Neural cell (in vitro differentiated cells): ENCODE measurements around the gene TOR4A. TPM values are rescaled to one million over a fixed set of nuclear protein-coding genes. Genes with fewer than 3 reads are reported as not detected.

Source experiments
- H2AFZ ChIP-seq: fragments of 200-600, 300-800 bp; sonication (generic), shearing (Covaris generic); 2 replicates; pipeline ENCODE4 v1.6.0; 2014; ENCODE audit warnings: low read depth, mild to moderate bottlenecking, antibody characterized with exemption, low read length, moderate library complexity
- H3F3A ChIP-seq: fragments of 200-600 bp; shearing (Covaris generic); 2 replicates; pipeline ENCODE4 v1.6.1; 2016; ENCODE audit warnings: mild to moderate bottlenecking, moderate library complexity, mixed read lengths, antibody characterized with exemption, low read length; ENCODE audit not compliant: insufficient read depth, poor library complexity, severe bottlenecking
- H3K27ac ChIP-seq: fragments of 200-600, 300-800 bp; sonication (generic), shearing (Covaris generic); 2 replicates; pipeline ENCODE4 v1.5.1; 2014; ENCODE audit warnings: mild to moderate bottlenecking, low read length, moderate library complexity
- H3K27me3 ChIP-seq: fragments of 300-800, 200-600 bp; sonication (generic), shearing (Covaris generic); 2 replicates; pipeline ENCODE4 v1.6.0; 2014; ENCODE audit warnings: mild to moderate bottlenecking, low read depth, low read length, moderate library complexity; ENCODE audit not compliant: insufficient read depth
- H3K36me3 ChIP-seq: fragments of 300-800, 200-600 bp; sonication (generic), shearing (Covaris generic); 2 replicates; pipeline ENCODE4 v1.5.1; 2014; ENCODE audit warnings: mild to moderate bottlenecking, antibody characterized with exemption, low read length, moderate library complexity; ENCODE audit not compliant: insufficient read depth
- H3K4me2 ChIP-seq: fragments of 300-800, 200-600 bp; sonication (generic), shearing (Covaris generic); 2 replicates; pipeline ENCODE4 v1.6.0; 2014; ENCODE audit warnings: mild to moderate bottlenecking, low read length
- H3K4me3 ChIP-seq: fragments of 300-800, 200-600 bp; sonication (generic), shearing (Covaris generic); 2 replicates; pipeline ENCODE4 v1.5.1; 2014; ENCODE audit warnings: mild to moderate bottlenecking, low read length, moderate library complexity
- H3K79me2 ChIP-seq: fragments of 200-600 bp; shearing (Covaris generic); replicated peaks from 2 replicates; pipeline ENCODE4 v1.6.0; 2014; ENCODE audit warnings: mild to moderate bottlenecking, low read length, moderate library complexity; ENCODE audit not compliant: insufficient read depth
- H3K9ac ChIP-seq: fragments of 300-800, 200-600 bp; sonication (generic), shearing (Covaris generic); 2 replicates; pipeline ENCODE4 v1.6.1; 2016; ENCODE audit warnings: mild to moderate bottlenecking, low read length, mixed read lengths
- H3K9me2 ChIP-seq: fragments of 200-600 bp; shearing (Covaris generic); 2 replicates; pipeline ENCODE4 v1.6.1; 2016; ENCODE audit warnings: mild to moderate bottlenecking, low read length, mixed read lengths; ENCODE audit not compliant: insufficient read depth
- H3K9me3 ChIP-seq: fragments of 200-600, 300-800 bp; sonication (generic), shearing (Covaris generic); 2 replicates; pipeline ENCODE4 v1.6.1; 2016; ENCODE audit warnings: mild to moderate bottlenecking, mixed run types, low read length, moderate library complexity, mixed read lengths
- H4K20me1 ChIP-seq: fragments of 200-600 bp; shearing (Covaris generic); 2 replicates; pipeline ENCODE4 v1.6.1; 2016; ENCODE audit warnings: mild to moderate bottlenecking, mixed run types; ENCODE audit not compliant: insufficient read depth
- EP300 ChIP-seq: fragments of 450-650 bp; conservative IDR thresholded peaks from 2 replicates; pipeline ENCODE4 v1.6.1; 2014; ENCODE audit warnings: antibody characterized with exemption, mild to moderate bottlenecking, moderate library complexity; ENCODE audit not compliant: poor library complexity, severe bottlenecking
- EZH2 ChIP-seq: fragments of 200-600, 300-800 bp; shearing (Covaris generic), sonication (generic); IDR thresholded peaks from 2 replicates; pipeline ENCODE4 v1.6.1; 2014; ENCODE audit warnings: antibody characterized with exemption, low read length, borderline replicate concordance, mild to moderate bottlenecking; ENCODE audit not compliant: insufficient read depth, poor library complexity, severe bottlenecking
- MXI1 ChIP-seq: fragments of 450-650 bp; conservative IDR thresholded peaks from 2 replicates; pipeline ENCODE4 v1.6.1; 2014; ENCODE audit warnings: antibody characterized with exemption, mild to moderate bottlenecking; ENCODE audit not compliant: poor library complexity, severe bottlenecking
- POLR2AphosphoS5 ChIP-seq: IDR thresholded peaks from 2 replicates; pipeline ENCODE4 v1.6.1; 2012
- RAD21 ChIP-seq: fragments of 450-650 bp; conservative IDR thresholded peaks from 2 replicates; pipeline ENCODE4 v1.6.1; 2014; ENCODE audit warnings: antibody characterized with exemption, mild to moderate bottlenecking, moderate library complexity
- SMC3 ChIP-seq: fragments of 450-650 bp; conservative IDR thresholded peaks from 2 replicates; pipeline ENCODE4 v1.6.1; 2014; ENCODE audit warnings: antibody characterized with exemption, mild to moderate bottlenecking, moderate library complexity; ENCODE audit not compliant: poor library complexity
- TAF1 ChIP-seq: IDR thresholded peaks from 2 replicates; pipeline ENCODE4 v1.6.1; 2012; ENCODE audit warnings: low read depth
- polyA plus RNA-seq: library from polyadenylated mRNA; depleted of rRNA; stranded (reverse); fragments of >200 nt; gene quantifications from 2 replicates; pipeline ENCODE4 v1.2.3, GENCODE V29; 2014
- TF ChIP-seq, protein P1 (sequence below): IDR thresholded peaks from 2 replicates; pipeline ENCODE4 v1.6.1; 2012; ENCODE audit warnings: borderline replicate concordance
- TF ChIP-seq, protein P2 (sequence below): fragments of 450-650 bp; IDR thresholded peaks from 2 replicates; pipeline ENCODE4 v1.5.1; 2014; ENCODE audit warnings: antibody characterized with exemption, mild to moderate bottlenecking, moderate library complexity; ENCODE audit not compliant: poor library complexity, severe bottlenecking

Gene TOR4A
- polyA plus RNA-seq, 1 donor from 2014 or later, result 0.50 TPM

DNA sequence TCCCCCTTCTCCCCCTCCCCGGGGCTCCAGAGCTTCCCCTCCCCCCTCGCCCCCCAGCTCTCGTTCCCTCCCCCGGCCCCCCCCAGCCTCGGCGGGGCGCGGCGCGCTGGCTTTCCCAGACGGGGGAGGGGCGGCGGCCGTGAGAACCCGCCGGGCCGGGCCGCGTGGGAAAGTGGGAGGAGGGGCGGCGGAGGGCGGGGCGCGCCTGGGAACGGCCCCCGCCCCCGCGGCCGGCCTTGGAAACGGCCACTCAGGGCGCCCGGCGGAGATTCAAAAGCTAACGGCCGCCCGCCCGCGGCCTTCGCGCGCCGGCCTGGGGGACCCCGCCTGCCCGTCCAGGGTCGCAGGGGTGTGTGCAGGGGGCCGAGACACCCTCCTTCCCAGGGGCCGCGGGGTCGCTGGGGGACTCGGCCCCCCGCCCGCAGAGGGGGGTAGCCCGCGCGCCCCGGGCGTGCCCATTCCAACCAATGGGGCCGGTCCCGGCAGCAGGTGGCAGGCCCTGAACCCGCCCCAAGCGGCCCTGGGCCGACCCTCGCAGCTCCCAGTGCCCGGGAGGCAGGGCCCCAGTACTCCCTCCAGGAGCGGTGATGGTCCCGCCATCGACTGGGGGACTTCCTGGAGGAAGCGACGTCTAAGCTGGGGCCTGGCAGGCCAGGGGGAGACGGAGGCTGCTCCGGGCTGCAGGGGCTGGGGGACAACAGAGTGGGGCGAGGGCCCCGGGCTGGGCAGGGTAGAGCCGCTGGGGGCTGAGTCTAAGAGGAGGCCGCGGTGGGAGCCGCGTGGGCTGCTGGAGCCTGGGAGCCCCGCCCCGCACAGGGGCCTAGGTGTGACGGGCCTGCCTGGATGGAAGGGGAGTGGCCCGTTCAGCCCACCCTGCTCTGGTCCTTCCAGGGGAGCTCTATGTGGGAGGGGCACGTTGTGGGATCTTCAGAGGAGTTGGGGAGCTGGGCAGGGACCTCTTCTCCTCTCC lies 38.8 kb downstream of the TOR4A start:
- Histone ChIP-seq H2AFZ (no peak overlapping the region), H3K9ac (no peak overlapping the region), H3K36me3 (no peaks in the 10 kb centered on the region), H3K9me2 (no peaks in the 10 kb centered on the region), H3K79me2 (no peaks in the 10 kb centered on the region), H3K27ac (no peak overlapping the region), H4K20me1 (no peaks in the 10 kb centered on the region), H3K9me3 (no peaks in the 10 kb centered on the region), H3K4me3 (peak overlapping the region; percentile 13), H3K27me3 (no peaks in the 10 kb centered on the region), H3F3A (no peaks in the 10 kb centered on the region), H3K4me2 (no peak overlapping the region)
- TF ChIP-seq EZH2, result no peak
- TF ChIP-seq EP300, result no peak
- no peak for TF ChIP-seq POLR2AphosphoS5
- TF ChIP-seq, protein P1, sequence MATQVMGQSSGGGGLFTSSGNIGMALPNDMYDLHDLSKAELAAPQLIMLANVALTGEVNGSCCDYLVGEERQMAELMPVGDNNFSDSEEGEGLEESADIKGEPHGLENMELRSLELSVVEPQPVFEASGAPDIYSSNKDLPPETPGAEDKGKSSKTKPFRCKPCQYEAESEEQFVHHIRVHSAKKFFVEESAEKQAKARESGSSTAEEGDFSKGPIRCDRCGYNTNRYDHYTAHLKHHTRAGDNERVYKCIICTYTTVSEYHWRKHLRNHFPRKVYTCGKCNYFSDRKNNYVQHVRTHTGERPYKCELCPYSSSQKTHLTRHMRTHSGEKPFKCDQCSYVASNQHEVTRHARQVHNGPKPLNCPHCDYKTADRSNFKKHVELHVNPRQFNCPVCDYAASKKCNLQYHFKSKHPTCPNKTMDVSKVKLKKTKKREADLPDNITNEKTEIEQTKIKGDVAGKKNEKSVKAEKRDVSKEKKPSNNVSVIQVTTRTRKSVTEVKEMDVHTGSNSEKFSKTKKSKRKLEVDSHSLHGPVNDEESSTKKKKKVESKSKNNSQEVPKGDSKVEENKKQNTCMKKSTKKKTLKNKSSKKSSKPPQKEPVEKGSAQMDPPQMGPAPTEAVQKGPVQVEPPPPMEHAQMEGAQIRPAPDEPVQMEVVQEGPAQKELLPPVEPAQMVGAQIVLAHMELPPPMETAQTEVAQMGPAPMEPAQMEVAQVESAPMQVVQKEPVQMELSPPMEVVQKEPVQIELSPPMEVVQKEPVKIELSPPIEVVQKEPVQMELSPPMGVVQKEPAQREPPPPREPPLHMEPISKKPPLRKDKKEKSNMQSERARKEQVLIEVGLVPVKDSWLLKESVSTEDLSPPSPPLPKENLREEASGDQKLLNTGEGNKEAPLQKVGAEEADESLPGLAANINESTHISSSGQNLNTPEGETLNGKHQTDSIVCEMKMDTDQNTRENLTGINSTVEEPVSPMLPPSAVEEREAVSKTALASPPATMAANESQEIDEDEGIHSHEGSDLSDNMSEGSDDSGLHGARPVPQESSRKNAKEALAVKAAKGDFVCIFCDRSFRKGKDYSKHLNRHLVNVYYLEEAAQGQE, result no peak
- no peak for TF ChIP-seq TAF1
- TF ChIP-seq MXI1, result no peak
- TF ChIP-seq RAD21, result no peak
- TF ChIP-seq SMC3, result no peak
- TF ChIP-seq, protein P2, sequence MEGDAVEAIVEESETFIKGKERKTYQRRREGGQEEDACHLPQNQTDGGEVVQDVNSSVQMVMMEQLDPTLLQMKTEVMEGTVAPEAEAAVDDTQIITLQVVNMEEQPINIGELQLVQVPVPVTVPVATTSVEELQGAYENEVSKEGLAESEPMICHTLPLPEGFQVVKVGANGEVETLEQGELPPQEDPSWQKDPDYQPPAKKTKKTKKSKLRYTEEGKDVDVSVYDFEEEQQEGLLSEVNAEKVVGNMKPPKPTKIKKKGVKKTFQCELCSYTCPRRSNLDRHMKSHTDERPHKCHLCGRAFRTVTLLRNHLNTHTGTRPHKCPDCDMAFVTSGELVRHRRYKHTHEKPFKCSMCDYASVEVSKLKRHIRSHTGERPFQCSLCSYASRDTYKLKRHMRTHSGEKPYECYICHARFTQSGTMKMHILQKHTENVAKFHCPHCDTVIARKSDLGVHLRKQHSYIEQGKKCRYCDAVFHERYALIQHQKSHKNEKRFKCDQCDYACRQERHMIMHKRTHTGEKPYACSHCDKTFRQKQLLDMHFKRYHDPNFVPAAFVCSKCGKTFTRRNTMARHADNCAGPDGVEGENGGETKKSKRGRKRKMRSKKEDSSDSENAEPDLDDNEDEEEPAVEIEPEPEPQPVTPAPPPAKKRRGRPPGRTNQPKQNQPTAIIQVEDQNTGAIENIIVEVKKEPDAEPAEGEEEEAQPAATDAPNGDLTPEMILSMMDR, result no peak

DNA sequence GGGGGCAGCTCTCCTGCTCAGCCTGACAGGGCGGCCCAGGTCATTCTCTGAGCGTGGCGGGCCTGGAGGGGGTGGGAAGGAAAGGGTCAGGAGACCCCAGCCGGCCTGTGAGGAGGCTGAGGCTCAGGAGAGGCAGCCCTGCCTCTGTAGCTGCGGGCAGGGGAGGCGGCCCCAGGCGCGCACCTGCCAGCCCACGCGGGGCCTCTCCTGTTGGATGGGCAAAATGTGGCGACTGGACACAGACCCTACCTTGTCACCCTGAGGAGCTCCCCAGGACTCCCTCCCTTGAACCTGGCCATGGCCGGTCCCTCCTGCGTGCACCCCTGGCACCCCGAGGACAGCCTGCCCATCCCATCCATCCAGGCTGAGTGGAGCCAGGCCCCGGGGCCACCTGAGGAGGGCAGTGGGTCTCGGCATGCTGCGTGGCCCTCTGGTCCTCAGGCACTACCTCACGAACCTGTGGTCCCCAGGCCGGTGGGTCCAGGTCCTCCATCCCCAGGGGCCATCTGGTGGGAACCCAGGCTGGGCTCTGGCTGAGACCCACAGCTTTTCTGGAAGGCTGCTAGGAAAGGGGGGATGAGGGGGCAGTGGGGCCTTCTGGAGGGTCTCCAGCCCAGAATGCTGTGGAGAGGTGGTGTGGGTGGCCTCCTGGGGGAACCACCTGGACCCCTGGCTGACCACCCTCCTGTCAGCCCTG lies 39.6 kb downstream of the TOR4A start:
- Histone ChIP-seq H3K4me2 (no peak overlapping the region), H3K9ac (no peak overlapping the region), H3K27ac (no peak overlapping the region), H3K9me3 (no peaks in the 10 kb centered on the region), H3K4me3 (no peak overlapping the region), H4K20me1 (no peaks in the 10 kb centered on the region), H3K9me2 (no peaks in the 10 kb centered on the region), H2AFZ (no peak overlapping the region), H3K79me2 (no peaks in the 10 kb centered on the region), H3K36me3 (no peaks in the 10 kb centered on the region), H3K27me3 (no peaks in the 10 kb centered on the region), H3F3A (no peaks in the 10 kb centered on the region)
- TF ChIP-seq, protein P1, result no peak
- TF ChIP-seq POLR2AphosphoS5 (no peak), SMC3 (no peak), TAF1 (no peak), EZH2 (no peak), EP300 (no peak), MXI1 (no peak)
